HG03439 (cell line): Measurements from ENCODE around the gene MYH13.

ENCODE experiments used
- ATAC-seq: cut with Tn5 transposase; IDR thresholded peaks from one replicate; pipeline ENCODE4 v1.9.1; 2021; ENCODE audit warnings: mild to moderate bottlenecking, moderate library complexity; ENCODE audit not compliant: unreplicated experiment

Gene MYH13

DNA sequence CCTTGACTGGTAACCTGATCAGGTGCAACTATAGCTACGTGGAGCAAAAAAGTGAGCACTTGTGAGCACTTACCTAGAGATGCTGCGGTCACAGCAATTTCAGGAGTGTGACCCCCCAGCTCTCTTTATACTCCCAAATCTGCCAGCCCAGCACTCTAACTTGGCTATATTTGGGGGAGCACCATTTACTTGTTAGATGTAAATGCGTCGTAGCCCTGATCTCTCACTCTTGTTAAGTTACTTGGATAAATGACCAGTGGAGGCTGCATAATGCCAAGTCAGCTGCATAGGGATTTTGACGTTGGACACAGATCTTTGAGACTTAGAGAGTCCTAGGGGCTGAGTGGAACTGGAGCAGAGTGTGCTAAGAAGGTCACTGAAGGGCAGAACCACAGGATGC is at the start of gene MYH13:
TSS of gene MYH13 (minus strand) at position 101 of the 400 bp plus-strand sequence. CDS start 8,476 bp downstream, outside the sequence.
- ATAC-seq = no peak

DNA sequence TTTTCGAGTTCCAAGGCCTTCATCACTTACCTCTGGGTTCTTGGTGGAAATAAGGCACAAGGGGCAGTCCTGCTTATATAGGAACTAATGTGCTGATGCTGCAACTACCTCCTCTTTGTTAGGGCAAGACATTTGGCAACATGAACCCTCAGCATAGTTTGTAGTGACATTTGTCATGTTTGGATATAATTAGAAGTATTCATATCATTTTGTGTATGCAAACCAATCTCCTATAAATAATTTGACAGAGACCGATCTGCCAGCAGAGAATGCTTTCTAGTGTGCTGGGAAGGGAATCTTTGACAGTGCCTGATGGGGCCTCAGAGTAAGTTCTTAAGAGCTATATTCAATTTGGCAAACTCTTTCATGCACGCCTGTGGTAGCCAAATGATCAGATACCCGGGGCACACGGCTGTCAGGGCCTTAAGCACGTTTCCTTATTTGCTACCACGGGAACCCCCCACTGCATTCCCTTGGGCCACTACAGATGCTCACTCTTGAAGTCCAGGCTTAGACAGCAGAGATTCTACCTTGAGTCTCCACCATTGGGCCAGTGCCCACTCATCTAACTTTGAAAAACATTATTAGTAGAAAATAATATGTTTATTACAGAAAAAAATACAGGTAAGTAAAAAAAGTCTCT is 49.2 kb upstream of the MYH13 start, which contains the start of gene MYH8:
TSS of gene MYH8 (minus strand) at position 51 of the 643 bp plus-strand sequence. CDS start 1,723 bp downstream, outside the sequence.
- ATAC-seq = no peak

DNA sequence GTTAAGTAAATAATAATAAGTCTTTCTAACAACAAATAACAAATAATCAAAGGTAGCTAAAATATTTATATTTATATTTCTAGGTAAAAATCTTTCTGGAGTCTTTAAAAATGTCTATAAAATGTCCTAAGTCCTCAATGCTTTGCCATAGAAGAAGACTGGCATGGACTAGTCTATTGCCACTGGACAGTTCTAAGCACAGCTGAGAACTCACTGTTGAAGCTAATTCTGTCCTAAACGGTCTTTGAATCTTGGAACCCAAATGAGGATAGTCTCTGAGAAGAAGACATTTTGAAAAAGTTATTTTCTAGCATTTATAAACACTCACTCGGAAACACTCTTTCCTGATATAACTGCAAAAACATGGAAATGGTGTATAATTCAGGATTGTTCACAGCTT is 48.4 kb upstream of the MYH13 start:
- ATAC-seq = no peak

DNA sequence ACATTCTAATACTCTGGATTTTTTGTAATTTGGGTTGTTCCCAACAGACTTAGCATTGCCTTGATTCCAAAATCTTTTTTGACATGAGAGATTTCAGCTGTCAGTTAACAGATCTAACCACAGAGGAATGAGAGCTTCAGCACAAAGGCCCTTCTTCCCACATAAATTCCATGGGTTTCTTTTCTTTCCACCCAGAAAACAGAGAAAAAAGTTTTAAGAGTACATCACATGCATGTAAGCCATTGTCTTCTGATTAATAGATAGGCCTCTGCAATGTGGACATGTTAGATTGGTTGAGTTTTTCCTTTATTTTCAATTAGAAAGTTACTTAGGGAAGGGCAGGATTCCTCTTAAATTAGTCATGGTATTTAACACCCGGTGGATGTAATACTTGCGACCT is 48.0 kb upstream of the MYH13 start:
- ATAC-seq = no peak

DNA sequence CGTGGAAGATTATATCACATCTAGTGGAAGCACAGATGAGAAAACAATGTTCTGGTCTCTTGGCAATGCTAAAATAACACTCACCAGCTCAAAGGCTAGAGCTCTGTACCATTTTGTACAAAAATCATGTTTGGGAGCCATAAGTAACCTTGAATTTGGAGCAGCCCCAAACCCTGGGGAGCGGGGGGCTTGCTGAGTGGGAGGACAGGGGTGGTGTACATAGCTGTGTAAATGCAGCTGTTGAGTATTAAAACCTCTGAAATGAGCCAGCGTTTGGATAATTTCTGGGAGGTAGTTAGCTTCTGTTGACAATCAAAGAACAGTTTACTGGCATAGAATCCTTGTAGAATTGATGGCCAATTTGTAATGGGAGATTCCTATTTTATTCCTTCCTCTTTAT is 44.6 kb upstream of the MYH13 start:
- no peak for ATAC-seq

DNA sequence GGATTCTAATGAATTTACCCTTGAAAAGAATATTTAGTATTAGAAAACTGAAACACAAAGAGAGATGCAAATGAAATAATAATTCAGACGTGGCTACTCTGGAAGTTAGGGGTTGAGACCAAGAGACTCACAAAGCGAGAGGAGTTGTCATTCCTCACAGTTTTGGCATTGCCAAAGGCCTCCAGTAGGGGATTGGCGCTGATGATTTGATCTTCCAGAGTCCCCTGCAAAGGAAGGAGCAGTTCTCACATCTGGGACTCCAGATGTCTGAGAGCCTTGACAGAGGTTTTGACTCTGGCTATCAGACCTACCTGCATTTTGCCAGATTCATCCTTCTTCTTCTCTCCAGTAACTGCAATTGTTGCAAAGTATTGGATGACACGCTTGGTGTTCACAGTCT is 42.4 kb upstream of the MYH13 start:
- no peak for ATAC-seq

DNA sequence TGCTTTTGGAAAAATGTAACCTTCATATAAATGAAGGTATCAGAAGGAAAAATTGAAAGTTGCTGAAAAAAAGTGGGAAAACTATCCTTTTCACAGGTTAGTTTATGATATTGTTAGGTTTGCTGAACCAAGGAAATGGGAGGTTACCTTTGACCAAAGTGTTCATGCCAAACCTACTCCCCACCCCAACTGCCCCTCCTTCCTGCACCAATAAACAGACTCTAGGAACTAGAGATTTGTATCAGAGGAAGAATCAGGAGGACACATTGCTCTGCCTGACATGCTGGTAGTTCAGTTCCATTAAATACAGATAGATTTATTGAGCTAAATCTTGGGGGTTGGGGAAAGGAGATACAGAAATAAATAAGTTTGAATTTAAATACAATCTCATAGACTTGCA is 30.8 kb upstream of the MYH13 start:
- no peak for ATAC-seq

DNA sequence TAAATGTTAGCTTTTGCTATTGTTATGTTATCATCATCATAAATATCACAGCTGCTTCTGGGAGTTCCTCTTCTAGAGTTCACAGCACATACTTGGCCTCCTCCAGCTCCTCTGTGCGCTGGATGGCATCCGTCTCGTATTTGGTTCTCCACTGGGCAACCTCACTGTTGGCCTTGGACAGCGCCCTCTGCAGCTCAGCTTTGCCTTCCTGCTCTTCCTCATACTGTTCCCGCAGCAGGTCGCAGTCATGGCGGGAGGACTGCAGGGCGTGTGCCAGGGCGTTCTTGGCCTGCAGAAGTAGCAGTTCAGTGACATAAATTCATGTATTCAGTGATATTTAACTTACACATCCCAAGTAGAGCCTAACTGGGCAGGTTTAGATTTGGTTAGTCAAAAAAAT is 25.5 kb upstream of the MYH13 start:
- no peak for ATAC-seq

DNA sequence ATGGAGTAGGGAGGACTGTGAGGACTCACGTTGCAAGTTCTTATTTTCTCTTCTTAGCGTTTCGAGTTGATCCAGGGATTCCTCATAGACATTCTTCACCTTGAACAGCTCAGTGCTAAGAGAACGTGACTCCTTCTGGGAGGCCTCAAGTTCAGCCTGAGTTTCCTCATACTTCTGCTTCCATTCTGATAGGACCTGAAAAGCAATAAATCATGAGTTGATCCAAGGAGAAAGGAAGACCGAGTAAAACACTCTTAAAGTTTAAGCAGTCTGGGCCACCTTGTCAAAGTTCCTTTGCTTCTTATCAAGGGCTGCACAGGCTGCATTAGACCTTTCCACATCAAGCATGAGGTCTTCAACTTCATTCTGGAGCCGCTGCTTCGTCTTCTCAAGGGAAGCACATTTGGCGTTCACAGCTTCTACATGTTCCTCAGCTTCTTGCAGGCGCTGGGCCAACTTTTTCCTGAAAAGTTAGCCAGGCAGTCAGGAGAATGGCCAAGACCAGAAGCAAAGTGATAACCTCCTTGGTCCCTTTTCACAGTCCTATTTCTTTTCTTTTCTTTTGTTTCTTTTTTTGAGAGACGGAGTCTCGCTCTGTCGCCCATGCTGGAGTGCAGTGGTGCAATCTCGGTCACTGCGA is 23.8 kb upstream of the MYH13 start:
- ATAC-seq = no peak

DNA sequence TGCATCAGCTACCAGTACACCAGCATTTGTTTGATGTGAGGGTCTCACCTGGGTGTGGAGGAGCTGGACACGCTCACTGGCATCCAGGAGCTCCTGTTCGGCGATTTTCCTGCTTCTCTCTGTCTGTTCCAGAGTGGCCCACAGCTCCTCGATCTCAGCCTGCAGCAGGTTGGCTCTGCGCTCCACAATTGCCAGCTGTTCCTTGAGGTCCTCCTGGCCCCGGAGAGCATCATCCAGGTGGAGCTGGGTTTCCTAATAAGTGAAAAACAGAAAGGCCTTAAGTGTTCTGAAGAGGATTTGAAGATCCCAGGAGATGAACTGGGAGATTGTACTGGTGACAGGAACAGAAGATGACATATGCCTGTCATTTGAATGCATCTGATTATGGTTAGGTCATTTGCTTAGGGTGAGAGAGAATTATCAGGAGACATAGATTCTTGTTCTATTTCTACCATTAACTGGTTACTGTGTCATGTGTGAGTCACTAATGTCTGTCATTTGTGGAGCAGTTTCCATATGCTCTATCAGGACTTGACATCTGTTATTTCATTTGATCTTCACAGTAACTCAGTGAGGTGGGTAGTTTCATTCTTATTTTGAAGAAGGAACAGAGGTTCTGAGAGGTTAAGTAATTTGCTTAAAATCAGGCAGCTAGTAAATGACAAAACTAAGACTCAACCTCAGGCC is 21.5 kb upstream of the MYH13 start:
- no peak for ATAC-seq

DNA sequence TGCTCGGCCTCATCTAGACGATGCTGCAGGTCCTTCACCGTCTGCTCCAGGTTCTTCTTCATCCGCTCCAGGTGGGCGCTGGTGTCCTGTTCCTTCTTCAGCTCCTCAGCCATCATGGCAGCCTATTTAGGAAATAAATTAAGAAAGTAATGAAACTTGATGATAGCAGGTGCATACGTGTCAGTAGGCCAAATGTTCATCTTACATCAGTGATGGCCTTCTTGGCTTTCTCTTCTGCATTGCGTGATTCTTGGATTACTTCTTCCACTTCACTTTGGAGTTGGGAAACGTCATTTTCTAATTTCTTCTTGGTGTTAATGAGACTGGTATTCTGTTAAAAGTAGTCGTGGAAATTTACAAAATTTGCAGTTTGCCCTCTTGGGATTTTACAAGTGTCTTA is 20.1 kb upstream of the MYH13 start:
- ATAC-seq = no peak

DNA sequence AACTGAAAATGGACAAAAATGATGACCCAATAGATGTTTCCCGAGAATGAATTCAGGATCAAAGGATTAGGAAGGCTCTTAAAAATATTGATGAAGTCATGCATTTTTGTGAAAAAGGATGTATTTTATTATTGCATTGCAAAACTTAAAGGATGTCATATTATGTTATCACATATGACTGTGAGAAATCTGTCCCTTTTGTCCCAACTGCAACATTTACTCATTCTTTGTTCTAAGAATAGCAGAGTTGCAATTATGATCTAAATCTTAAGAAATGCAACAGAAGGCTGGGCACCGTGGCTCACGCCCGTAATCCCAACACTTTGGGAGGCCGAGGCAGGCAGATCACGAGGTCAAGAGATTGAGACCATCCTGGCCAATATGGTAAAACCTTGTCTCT is 13.1 kb upstream of the MYH13 start:
- no peak for ATAC-seq

DNA sequence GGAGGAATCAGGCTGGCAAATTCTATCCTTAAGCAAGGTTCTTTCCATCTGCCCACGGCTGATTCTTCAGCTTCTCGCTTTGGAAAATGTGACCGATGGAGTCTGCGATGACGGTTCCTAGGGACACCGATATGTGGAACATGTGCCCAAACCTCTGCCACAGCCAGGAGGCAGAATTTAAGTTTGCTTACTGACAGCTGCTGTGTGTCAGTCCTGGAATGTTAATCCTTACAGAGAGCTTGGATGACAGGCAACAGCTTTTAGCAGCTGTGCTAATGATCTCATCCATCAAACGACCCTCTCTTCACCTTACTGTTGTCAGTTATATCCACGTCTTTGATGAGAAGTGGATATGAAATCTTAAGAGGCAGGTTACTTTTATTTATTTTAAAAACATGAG is 11.4 kb upstream of the MYH13 start:
- no peak for ATAC-seq

DNA sequence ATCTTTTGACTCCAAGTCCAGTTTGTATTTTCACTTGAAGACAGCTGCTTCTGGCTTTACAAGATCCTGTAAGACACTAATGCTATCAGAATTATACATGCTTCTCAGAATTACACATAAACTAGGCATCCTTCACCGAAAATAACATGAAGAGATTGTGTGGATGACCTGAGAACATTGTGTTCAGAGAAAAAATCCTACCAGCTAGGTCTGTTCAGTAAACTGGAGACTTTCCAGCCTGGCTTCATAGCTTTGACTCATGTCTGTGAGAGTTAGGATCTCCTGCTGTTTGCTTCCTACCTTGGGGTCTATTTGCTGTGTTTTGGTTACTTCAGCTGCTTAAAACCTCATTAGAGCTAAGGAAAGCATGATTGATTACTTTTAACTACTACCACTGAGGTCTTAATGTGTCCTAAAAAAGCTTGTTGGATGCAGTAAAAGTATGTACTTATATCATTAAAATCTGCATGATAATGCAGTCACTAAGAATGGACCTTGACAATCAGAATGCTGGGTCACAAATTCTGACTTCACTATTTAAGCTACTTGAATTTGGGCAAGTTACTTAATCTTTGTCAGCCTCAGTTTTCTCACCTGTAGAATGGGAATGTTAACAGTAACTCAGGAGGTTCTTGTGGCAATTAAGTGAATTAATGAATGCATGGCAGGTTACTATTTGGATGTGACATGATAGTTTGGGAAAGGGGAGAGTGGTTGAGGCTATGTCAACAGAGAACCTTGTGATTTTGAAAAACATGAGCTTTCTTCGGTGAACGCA is 8.0 kb upstream of the MYH13 start:
- no peak for ATAC-seq

DNA sequence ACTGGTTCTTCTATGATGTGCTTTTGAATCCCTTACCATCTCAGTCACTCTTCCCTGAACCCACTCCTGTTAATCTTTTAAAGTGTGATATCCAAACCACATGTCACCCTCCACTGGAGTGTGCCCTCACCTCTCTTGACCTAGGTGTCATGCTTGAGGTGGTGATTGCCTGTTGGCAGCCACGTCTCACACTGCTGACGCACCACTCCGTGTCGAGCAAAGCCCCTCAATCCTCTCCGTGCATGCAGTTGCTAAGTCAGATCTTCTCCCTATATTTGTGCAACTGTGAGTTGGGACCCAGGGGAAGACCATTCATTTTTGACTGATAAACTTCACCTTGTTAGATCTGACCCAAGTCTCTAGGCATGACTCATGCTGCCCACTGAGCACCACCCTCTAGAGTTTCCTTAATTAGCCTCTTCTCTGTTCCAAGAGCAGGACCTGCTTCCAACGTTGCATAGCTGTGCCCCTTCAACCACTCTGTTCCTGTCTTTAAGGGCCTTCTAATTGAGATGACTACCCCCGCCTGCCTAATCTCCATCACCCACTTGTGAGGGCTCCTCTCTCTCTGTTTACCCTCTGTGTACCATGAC is 2.7 kb downstream of the MYH13 start:
- ATAC-seq = no peak

DNA sequence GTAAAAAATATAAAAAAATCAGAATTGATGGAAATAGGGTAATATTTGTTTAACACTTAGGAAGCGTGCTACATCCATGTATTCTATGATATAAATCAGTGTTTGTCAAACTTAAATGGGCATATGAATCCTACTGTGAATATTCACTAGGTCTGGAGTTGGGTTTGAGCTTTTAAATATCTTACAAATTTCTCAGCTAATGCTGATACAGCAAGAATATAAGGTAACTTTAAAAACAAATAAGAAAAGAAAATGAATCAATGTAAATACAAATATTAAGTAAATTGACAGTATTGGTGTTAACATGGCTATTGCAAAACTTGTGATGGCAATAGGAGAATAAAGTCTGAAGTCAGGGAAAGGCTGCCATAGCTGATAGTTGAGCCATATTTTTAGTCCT is 3.6 kb downstream of the MYH13 start:
- ATAC-seq = no peak

DNA sequence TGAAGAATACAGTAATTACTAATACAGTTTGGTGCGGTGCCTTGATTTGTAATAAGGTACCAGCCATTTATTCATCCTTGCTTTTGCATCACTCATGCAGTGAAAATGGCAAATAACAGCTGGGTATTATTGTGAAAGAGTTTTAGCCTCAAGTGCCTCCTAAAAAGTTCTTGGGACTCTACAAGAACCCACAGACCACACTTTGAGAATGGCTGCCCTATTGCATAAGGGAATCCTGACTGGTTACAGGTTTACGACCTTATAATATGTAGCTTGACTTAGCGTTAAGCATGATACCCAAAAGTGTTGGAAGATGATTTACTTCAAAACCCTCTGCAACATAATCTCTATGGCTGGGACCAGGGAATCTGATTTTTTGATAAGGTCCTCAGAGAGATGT is 4.2 kb downstream of the MYH13 start:
- ATAC-seq = no peak

DNA sequence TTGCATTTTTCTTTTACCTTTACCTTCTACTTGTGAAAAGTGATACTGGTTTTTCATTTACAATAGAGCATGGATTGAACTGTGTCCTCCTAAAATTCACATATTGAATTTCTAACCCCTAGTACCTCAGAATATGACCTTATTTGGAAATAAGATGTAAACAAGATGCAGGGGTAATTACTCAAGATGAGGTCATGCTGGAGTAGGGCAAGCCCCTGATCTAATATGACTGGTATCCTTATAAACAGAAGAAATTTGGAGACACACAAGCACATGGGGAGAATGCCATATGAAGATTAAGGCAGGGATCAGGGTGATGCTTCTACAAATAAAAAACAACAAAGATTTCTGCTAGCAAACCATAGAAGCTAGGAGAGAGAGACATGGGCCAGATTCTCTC is 12.2 kb downstream of the MYH13 start:
- ATAC-seq = no peak

DNA sequence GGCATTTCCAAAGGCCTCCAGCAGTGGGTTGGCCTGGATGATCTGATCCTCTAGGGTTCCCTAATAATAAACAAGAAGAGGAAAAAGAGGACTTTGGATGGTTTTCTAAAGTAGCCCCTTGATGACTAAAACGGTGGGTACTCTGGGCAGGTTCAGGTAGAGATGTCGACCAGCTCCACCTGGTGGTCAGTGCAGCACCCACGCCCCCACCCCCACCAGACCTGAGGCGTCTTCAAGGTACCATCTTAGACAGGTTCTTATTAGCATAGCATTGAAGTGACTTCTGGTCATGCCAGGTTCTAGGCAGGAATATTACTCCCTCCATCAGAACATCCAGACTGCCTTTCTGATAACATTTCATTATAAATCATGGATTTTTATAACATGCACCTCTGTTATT is 15.0 kb downstream of the MYH13 start:
- ATAC-seq = no peak

DNA sequence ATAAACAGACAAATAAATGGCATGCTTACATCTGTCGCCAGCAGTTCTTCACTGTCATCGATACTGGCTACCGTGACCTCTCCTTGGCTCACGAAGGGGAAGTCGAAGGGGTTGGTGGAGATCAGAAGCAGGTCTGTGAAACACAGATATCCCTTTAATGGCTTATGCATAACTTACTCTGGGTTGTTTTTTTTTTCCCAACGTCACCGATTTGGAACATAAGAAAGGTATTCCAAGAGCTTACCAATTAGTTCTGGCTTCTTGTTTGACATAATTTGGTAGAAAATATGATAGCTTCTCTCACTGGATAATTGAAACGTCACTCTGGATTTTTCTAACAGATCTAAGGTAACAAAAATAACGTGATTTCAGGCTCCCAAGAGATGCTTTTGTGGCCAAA is 18.2 kb downstream of the MYH13 start:
- no peak for ATAC-seq

DNA sequence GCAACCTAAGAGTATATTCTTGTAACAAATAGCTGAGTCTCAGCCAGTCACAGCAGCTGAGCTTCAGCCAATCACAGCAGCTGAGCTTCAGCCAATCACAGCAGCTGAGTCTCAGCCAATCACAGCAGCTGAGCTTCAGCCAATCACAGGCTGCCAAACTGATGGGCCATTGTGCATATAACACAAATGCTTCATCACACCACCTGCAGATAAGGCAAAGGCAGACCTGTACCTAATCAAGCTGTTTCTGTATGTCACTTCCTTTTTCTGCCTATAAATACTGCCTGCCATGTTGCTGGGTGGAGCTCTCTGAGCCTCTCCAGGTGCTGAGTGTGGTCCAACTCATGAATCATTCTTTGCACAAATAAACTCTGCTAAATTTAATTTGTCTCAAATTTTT is 19.9 kb downstream of the MYH13 start:
- ATAC-seq = no peak
